HG03354 (cell line): Measurements from ENCODE around the gene AZU1.
"Not testable (repeated sequence)": the region's sequence is repeated elsewhere in the genome, so short reads cannot be mapped to it uniquely, and the experiment has no call there.

Experiments
- ATAC-seq: cut with Tn5 transposase; IDR thresholded peaks from one replicate; pipeline ENCODE4 v1.9.1; 2021; ENCODE audit warnings: mild to moderate bottlenecking; ENCODE audit not compliant: unreplicated experiment, poor library complexity, severe bottlenecking

AZU1 gene

DNA sequence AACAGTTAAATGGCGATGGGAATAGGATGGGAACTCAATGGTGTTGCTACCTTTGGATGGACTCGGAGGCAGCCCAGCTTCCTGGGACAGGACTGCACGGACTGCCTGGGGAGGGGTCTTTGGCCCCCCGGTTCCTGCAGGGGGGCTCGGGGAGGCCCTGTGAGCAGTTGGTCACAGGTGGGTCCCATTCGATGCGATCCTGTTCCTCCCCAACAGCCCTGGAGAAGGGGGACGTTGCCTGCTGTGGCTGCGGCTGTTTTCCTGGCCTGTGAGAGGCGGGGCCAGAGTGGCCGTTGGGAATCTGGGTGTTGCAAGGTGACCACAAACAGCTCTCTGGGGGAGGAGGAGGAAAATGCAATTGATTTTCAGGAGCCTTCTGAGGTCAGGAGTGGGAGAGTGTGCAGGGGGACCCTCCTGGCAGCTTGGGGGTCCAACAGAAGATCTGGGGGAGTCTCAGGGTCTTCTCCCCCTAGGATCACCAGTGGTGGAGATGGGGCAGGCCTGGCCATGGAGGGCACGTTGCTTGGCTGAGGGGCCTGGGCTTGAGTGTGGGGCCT lies 4.0 kb upstream of the AZU1 start:
- ATAC-seq = no peak

DNA sequence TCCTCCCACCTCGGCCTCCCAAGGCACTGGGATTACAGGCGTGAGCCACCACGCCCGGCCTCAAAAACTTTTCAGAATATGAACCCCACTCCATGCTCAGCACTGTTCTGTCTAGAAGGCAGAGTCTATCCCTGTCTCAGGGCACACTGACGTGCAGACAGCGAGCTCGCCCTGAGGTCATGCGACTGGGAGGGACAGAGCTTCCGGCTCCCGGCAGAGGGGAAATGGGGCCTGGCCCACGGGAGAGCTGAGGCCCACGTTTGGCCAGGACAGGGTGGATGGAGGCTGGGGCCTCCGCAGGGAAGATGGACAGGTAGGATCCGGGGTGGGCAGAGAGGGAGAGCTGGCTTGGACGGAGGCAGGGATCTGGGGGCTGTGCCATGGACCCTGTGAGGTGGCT lies 2.8 kb upstream of the AZU1 start:
- no peak for ATAC-seq

DNA sequence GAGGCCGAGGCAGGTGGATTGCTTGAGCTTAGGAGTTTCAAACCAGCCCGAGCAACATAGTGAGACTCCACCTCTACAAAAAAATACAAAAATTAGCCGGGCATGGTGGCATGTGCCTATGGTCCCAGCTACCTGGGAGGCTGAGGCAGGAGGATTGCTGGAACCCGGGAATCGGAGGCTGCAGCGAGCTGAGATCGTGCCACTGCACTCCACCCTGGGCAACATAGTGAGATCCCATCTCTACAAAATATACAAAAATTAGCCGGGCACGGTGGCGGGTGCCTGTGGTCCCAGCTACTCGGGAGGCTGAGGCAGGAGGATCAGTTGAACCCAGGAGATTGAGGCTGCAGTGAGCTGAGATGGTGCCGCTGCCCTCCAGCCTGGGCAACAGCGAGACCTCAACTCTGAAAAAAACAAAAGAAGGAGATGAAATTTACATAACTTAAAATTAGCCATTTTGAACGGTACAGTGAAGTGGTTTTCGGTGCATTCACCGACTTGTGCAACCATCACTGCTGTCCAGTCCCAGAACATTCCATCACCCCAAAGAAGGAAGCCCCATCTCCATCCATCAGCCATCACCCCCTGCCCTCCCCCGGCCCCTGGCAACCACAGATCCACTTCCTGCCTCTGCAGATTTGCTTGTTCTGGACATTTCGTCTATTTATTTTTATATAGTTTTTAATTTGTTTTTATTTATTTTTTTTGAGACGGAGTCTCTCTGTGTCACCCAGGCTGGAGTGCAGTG lies 1.6 kb upstream of the AZU1 start:
- no peak for ATAC-seq

DNA sequence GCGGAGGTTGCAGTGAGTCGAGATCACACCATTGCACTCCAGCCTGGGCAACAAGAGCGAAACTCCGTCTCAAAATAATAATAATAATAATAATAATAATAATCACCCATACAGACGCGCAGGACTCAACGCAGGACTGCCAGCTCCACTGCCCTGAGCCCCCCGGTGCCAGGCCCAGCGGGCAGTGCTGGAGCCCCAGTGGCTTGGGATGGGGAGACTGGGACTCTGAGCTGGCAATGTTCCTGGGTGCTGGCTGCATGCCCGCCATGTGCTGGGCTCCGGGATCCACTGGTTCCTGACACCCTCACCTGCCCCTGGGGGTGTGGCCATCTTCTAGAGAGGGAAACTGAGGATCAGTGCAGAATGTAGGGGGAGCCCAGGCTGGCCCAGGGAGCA lies 325 bp upstream of the AZU1 start:
- no peak for ATAC-seq

DNA sequence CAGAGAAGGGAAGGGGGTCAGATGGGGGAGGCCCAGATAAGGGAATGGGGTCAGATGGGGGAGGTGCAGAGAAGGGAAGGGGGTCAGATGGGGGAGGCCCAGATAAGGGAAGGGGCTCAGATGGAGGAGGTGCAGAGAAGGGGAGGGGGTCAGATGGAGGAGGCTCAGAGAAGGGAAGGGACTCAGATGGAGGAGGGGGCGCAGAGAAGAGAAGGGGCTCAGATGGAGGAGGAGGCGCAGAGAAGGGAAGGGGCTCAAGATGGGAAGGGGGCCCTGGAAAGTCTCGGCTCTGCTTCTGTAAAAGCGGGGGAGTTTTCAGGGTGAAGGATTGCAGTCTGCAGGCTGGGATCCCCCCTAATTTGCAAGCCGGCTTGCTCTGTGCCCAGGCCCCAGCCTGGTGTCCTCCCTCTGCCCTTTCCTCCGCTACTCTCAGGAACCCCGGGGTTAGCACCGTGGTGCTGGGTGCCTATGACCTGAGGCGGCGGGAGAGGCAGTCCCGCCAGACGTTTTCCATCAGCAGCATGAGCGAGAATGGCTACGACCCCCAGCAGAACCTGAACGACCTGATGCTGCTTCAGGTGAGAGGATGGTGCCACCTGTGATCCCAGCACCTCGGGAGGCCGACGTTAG lies 1.6 kb downstream of the AZU1 start:
- ATAC-seq = no peak

DNA sequence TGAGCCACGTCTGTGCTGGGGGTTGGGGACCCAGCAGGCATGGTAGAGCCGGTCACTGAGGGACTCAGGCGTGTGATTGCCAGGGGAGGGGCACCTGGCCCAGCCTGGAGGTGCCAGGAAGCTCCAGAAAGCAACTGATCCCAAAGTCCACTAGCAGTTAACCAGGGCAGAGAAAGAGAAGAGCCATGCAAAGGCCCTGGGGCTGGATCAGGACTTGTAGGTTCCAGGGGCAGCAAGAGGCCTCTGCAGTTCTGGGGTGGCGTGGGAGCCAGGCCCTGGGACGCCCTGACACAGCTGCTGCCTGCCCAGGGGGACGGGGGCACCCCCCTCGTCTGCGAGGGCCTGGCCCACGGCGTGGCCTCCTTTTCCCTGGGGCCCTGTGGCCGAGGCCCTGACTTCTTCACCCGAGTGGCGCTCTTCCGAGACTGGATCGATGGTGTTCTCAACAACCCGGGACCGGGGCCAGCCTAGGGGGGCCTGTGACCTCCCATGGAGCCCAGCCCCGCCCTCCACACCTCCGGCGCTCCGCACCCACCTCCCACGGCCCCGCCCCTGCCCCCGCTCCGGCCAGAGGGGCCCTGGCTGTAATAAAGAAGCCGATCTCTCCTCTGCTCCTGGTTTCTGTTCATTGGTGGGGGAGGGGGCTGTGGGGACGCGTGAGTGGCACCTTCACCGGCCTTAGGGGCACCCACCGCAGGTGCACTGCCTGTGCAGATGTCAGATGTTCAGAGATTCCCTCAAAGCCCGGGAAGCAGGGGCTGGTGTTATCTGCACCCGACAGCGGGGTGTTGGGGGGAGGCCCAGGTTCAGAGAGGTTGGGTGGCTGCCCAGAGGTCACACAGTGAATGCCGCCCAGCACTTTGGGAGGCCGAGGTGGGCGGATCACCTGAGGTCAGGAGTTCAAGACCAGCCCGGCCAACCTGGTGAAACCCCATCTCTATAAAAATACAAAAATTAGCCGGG lies 4.1 kb downstream of the AZU1 start:
- no peak for ATAC-seq

DNA sequence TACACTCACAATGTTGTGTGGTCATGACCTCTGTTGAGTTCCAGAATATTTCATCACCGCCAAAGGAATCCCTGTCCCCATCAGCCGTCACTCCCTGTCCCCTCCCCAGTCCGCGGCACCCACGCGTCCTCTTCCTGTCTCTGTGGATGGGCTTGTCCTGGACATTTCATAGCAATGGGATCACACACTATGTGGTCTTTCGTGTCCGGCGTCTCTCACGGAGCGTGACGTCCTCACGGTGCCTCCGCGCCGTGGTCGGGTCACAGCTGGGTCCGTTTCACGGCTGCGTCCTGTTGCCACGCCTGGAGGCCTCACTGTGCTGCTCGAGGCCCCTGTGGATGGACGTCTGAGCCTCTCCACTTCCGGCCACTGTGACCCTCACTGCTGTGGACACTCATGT lies 6.6 kb downstream of the AZU1 start:
- no peak for ATAC-seq

DNA sequence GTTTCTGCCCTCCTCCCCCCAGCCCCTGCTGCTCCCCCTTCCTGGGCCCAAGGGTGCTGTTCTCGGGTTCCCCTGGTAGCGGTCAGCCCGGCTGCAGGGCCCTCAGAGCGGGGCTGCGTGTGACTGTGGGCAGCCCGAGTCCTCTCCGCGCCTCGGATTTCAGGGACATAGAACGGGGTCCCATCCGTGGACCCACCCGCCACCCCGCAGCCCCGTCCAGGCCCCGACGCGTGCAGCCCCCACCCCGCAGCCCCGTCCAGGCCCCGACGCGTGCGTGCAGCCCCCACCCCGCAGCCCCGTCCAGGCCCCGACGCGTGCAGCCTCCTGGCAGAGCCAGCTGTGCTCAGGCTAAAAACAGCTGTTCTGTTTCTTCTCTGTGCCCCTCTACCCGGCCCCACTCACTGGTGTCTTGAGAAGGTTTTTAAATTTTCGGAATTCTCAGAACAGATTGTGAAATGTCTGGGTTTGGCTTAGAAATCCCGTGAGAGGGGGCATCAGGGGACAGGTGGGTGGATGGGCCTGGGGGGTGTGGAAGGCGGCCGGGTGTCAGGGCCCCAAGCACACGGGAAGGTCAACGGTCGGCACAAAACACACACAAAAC lies 7.7 kb downstream of the AZU1 start:
- ATAC-seq = no peak

DNA sequence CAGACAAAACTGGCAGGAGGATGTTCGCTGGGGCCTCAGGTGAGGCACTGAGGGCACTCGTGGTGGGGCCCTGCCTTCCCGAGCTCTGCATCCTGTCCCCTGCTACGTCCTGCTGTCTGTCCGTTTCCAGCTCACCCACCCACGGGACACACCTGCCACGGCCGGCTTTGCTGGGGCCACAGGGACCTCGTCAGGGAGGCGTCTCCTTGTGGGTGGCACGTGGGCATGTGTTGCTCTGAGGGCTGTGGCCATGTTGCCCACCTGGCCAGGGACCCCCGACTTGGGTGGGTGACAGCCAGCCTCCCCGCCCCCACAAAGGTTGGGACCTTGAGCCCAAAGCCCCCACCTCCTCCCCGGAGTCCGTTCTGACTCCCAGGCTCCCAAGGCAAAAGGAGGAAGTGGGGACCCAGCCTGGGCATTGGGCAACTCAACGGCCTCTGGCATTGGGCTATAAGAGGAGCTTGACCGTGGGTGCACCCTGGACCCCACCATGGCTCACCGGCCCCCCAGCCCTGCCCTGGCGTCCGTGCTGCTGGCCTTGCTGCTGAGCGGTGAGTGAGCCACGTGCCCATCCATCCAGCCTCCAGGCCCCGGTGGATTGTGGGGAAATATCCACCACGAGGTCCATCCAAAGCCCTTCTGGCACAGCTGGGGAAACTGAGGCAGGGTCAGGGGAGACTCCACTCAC lies 13.0 kb downstream of the AZU1 start, which contains the start of gene PRTN3:
Gene PRTN3 (plus strand): TSS at position 481 of the 688 bp plus-strand sequence. CDS start 10 bp downstream, at position 491.
- no peak for ATAC-seq

DNA sequence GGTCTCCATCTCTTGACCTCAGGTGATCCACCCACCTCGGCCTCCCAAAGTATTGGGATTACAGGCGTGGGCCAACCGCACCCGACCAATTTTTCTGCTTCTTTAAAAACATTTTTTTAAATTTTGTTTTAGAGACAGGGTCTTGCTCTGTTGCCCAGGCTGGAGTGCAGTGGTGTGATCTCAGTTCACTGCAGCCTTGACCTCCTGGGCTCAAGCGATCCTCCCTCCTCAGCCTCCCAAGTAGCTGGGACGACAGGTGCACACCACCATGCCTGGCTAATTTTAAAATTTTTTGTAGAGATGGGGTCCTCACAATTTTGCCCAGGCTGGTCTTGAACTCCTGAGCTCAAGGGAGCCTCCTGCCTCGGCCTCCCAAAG lies 15.2 kb downstream of the AZU1 start:
- not testable (repeated sequence) for ATAC-seq

DNA sequence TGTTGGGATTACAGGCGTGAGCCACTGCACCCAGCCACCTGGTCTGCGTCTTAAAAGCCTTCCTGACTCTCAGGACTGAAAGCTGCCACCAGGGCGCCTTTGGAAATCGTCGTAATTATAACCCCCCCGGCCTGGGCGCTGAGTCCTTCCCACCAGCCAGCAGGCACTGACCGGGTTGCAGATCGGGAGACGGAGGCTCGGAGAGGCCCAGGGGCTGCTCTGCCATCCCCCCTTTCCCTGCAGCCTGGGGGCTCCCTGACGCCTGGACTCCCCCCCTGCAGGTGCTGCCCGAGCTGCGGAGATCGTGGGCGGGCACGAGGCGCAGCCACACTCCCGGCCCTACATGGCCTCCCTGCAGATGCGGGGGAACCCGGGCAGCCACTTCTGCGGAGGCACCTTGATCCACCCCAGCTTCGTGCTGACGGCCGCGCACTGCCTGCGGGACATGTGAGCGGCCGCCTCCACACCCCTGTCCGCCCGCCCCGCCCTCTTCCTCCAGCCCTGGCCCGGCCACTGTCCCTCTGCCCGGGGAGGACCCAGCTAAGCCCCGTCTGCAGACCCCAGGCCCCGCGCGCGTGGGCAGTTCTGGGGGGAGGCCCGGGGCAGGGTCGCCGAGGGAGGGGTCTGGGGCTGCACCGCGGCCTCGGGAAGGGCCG lies 15.7 kb downstream of the AZU1 start:
- no peak for ATAC-seq

DNA sequence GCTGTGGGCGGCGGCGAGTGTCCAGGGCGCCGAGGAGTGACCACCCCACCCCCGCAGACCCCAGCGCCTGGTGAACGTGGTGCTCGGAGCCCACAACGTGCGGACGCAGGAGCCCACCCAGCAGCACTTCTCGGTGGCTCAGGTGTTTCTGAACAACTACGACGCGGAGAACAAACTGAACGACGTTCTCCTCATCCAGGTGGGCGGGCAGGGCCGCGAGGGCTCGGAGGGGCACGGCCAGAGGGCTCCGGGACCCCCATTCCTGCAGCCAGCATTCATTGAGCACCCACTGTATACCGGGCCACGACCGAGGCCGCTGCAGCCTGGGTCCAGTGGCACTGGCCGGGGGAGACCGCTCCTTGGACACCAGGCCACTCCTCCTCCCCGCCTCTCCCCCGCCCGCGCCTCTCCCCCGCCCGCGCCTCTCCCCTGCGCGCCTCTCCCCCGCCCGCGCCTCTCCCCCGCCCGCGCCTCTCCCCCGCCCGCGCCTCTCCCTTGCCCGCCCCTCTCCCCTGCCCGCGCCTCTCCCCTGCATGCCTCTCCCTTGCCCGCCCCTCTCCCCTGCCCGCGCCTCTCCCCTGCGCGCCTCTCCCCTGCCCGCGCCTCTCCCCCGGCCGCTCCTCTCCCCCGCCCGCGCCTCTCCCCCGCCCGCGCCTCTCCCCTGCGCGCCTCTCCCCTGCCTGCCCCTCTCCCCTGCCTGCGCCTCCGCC lies 16.4 kb downstream of the AZU1 start:
- ATAC-seq = no peak

DNA sequence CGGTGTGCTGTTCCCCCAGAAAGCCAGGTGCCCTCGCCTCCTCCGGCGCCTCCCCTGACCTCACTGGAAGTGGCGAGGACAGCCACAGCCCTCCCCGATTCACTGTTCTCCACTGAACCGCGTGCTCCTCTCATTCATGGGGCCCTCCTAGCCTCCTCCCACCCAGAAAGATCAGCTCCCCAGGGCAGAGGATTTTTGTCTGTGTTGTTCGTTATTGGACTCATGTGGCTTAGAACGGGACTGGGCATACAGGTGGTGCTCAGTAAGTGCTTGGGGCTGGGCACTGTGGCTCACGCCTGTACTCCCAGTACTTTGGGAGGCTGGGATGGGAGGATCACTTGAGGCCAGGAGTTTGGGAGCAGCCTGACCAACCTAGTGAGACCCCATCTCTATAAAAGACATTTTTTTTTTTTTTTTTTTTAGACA lies 16.9 kb downstream of the AZU1 start:
- no peak for ATAC-seq

DNA sequence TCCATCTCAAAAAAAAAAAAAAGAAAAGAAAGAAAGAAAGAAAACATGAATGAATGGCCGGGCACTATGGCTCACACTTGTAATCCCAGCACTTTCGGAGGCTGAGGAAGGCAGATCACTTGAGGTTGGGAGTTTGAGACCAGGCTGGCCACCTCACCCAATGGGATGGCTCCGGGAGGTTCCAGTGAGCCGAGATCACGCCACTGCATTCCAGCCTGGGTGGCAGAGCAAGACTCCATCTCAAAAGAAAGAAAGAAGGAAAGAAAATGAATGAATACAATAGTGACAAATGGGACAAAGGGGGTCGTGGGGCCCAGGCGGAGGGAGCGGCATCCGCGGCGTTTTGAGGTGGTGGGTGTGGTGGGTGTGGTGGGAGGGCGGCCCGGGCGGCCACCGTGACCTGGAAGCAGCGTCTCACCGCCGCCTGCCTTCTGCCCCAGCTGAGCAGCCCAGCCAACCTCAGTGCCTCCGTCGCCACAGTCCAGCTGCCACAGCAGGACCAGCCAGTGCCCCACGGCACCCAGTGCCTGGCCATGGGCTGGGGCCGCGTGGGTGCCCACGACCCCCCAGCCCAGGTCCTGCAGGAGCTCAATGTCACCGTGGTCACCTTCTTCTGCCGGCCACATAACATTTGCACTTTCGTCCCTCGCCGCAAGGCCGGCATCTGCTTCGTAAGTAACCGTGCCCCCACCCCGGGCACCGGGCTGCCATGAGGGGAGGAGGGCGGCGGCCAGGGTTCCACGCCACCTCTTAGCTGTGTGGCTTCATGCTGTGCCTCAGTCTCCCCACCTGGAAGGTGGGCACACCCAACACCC lies 18.3 kb downstream of the AZU1 start:
- no peak for ATAC-seq

DNA sequence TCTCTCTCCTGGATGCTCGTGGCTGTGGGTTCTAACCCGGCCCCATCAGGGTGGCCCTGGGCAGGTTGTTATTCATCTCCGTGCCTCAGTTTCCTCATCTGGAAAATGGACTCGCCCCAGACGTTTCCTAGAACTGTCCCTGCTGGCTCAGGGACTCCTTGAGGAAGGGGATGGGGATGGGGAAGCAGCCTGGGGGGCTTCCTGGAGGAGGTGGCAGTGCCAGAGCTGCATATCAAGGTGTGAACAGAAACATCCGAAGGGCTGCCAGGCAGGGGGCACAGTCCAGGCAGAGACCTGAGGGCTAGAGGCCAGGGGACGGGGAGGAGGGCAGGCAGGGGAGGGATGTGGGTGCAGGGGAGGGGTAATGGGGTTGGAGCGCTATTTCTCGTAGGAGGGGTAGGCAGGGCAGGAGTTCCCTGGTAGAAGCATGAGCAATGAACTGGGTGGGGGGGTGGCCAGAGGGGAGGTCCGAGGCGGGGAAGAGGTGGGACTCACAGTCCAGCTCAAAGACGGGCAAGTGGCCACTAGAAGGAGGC lies 20.8 kb downstream of the AZU1 start:
- ATAC-seq = no peak

DNA sequence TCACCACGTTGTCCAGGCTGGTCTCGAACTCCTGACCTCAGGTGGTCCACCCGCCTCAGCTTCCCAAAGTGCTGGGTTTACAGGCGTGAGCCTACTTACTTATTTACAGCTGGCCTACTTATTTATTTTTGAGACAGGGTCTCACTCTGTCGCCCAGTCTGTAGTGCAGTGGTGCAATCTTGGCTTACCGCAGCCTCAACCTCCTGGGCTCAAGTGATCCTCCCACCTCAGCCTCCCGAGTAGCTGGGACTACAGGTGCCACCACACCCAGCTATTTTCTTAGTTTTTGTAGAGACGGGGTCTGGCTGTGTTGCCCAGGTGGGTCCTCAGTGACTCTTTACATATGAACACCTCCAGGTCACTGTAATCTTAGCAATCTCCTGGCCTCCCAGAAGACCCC lies 21.6 kb downstream of the AZU1 start:
- ATAC-seq = not testable (repeated sequence)
